Measurements from ENCODE around the gene ATG9B.

Gene ATG9B
- long read RNA-seq, donor 1 = 0 reads
- long read RNA-seq, donor 2 = 0 reads
- long read RNA-seq, donor 3 = 0 reads
- long read RNA-seq, donor 4 = 0 reads
- long read RNA-seq, donor 5, partial matches to known transcripts = 39 of 39 reads
- long read RNA-seq, donor 5, other reads (novel, unspliced or antisense) = 0 of 39 reads
- long read RNA-seq, donor 6 = 0 reads
- long read RNA-seq, donor 7, partial matches to known transcripts = 14 of 15 reads
- long read RNA-seq, donor 7, other reads (novel, unspliced or antisense) = 0 of 15 reads
- long read RNA-seq, donor 8 = 0 reads

GRCh38 chr7:151024435-151025056 lies at the start of gene ATG9B:
Gene ATG9B (minus strand): TSS chr7:151024494. CDS start chr7:151024423, 71 bp downstream.
- DNase-seq = no peak

GRCh38 chr7:151073990-151074389 lies 49.7 kb upstream of the ATG9B start:
- no peak for DNase-seq

GRCh38 chr7:151071032-151071866 lies 47.0 kb upstream of the ATG9B start:
- DNase-seq = no peak

GRCh38 chr7:151070574-151070960 lies 46.3 kb upstream of the ATG9B start:
- DNase-seq = no peak

GRCh38 chr7:151069841-151070573 lies 45.7 kb upstream of the ATG9B start:
- no peak for DNase-seq

GRCh38 chr7:151068069-151068773 lies 43.9 kb upstream of the ATG9B start:
- no peak for DNase-seq

- no peak for DNase-seq
Measured at GRCh38 chr7:151066273-151066974, 42.1 kb upstream of the ATG9B start.

- DNase-seq = no peak
Measured at GRCh38 chr7:151065516-151065915, 41.2 kb upstream of the ATG9B start.

GRCh38 chr7:151064993-151065392 lies 40.7 kb upstream of the ATG9B start:
- no peak for DNase-seq

GRCh38 chr7:151064454-151064853 lies 40.2 kb upstream of the ATG9B start:
- DNase-seq = no peak

GRCh38 chr7:151063212-151063561 lies 38.9 kb upstream of the ATG9B start:
- no peak for DNase-seq

- DNase-seq = peak; percentile 72
Measured at GRCh38 chr7:151062399-151063211, 38.3 kb upstream of the ATG9B start.

GRCh38 chr7:151062111-151062398 lies 37.8 kb upstream of the ATG9B start:
- peak; percentile 39 for DNase-seq

GRCh38 chr7:151061213-151062110 lies 37.2 kb upstream of the ATG9B start:
- no peak for DNase-seq

GRCh38 chr7:151060416-151061212 lies 36.3 kb upstream of the ATG9B start:
- peak; percentile 59 for DNase-seq

GRCh38 chr7:151060113-151060415 lies 35.8 kb upstream of the ATG9B start:
- DNase-seq = no peak

GRCh38 chr7:151059367-151060112 lies 35.2 kb upstream of the ATG9B start, which contains the start of gene SLC4A2:
Gene SLC4A2 (plus strand): TSS chr7:151059589. CDS start chr7:151061988, 2,399 bp downstream.
- DNase-seq = peak; percentile 86

GRCh38 chr7:151058781-151059366 lies 34.6 kb upstream of the ATG9B start:
- DNase-seq = peak; percentile 78

All from right kidney (tissue), 9 donors.